ENCODE results near the gene SDHA.

Gene SDHA

GRCh38 chr5:176296-176823, 41.8 kb upstream of the SDHA start:
- Histone ChIP-seq H3K9ac (ENCODE audit: low read depth, low read length) (no peak overlapping the region), H3K9me3 (replicated peaks; ENCODE audit: low read length) (no peaks in the 10 kb centered on the region), H3K27me3 (ENCODE audit: control insufficient read depth, insufficient read depth, low read length) (peaks cover 77% of the 10 kb centered on the region), H3K4me1 (ENCODE audit: control insufficient read depth, insufficient read depth, low read length) (no peaks in the 10 kb centered on the region), H3K4me3 (ENCODE audit: low read length) (no peak overlapping the region), H3K36me3 (ENCODE audit: insufficient read depth, low read length) (no peaks in the 10 kb centered on the region), H3K4me2 (ENCODE audit: low read length) (no peak overlapping the region)

- Histone ChIP-seq H3K4me2 (ENCODE audit: low read length) (no peak overlapping the region), H3K9ac (ENCODE audit: low read depth, low read length) (no peak overlapping the region), H3K4me1 (ENCODE audit: control insufficient read depth, insufficient read depth, low read length) (no peaks in the 10 kb centered on the region), H3K27me3 (ENCODE audit: control insufficient read depth, insufficient read depth, low read length) (peaks cover 71% of the 10 kb centered on the region), H3K9me3 (replicated peaks; ENCODE audit: low read length) (no peaks in the 10 kb centered on the region), H3K36me3 (ENCODE audit: insufficient read depth, low read length) (no peaks in the 10 kb centered on the region), H3K4me3 (ENCODE audit: low read length) (no peak overlapping the region)
Measured at GRCh38 chr5:178110-178509, 40.0 kb upstream of the SDHA start.

- H3K36me3 ChIP-seq (ENCODE audit: insufficient read depth, low read length): no peaks in the 10 kb centered on the region
- no peak overlapping the region for H3K9ac ChIP-seq (ENCODE audit: low read depth, low read length)
- H3K9me3 ChIP-seq (replicated peaks; ENCODE audit: low read length): no peaks in the 10 kb centered on the region
- H3K4me1 ChIP-seq (ENCODE audit: control insufficient read depth, insufficient read depth, low read length): no peaks in the 10 kb centered on the region
- no peak overlapping the region for H3K4me3 ChIP-seq (ENCODE audit: low read length)
- H3K27me3 ChIP-seq (ENCODE audit: control insufficient read depth, insufficient read depth, low read length): peaks cover 69% of the 10 kb centered on the region
- no peak overlapping the region for H3K4me2 ChIP-seq (ENCODE audit: low read length)
Measured at GRCh38 chr5:179401-179800, 38.7 kb upstream of the SDHA start.

GRCh38 chr5:180286-180918, 37.7 kb upstream of the SDHA start:
- no peak overlapping the region for H3K4me3 ChIP-seq (ENCODE audit: low read length)

GRCh38 chr5:181160-181559, 37.0 kb upstream of the SDHA start:
- no peak overlapping the region for H3K4me2 ChIP-seq (ENCODE audit: low read length)
- peaks cover 78% of the 10 kb centered on the region for H3K27me3 ChIP-seq (ENCODE audit: control insufficient read depth, insufficient read depth, low read length)
- no peaks in the 10 kb centered on the region for H3K9me3 ChIP-seq (replicated peaks; ENCODE audit: low read length)
- H3K36me3 ChIP-seq (ENCODE audit: insufficient read depth, low read length): no peaks in the 10 kb centered on the region
- no peaks in the 10 kb centered on the region for H3K4me1 ChIP-seq (ENCODE audit: control insufficient read depth, insufficient read depth, low read length)
- no peak overlapping the region for H3K9ac ChIP-seq (ENCODE audit: low read depth, low read length)
- H3K4me3 ChIP-seq (ENCODE audit: low read length): no peak overlapping the region

More at GRCh38 chr5:180286-180918, 37.7 kb upstream of the SDHA start:
- Histone ChIP-seq H3K27me3 (ENCODE audit: control insufficient read depth, insufficient read depth, low read length) (peaks cover 72% of the 10 kb centered on the region), H3K4me1 (ENCODE audit: control insufficient read depth, insufficient read depth, low read length) (no peaks in the 10 kb centered on the region), H3K9ac (ENCODE audit: low read depth, low read length) (no peak overlapping the region), H3K36me3 (ENCODE audit: insufficient read depth, low read length) (no peaks in the 10 kb centered on the region), H3K4me2 (ENCODE audit: low read length) (no peak overlapping the region), H3K9me3 (replicated peaks; ENCODE audit: low read length) (no peaks in the 10 kb centered on the region)

GRCh38 chr5:181566-181965, 36.6 kb upstream of the SDHA start:
- no peak overlapping the region for H3K4me2 ChIP-seq (ENCODE audit: low read length)
- H3K9ac ChIP-seq (ENCODE audit: low read depth, low read length): no peak overlapping the region
- H3K9me3 ChIP-seq (replicated peaks; ENCODE audit: low read length): no peaks in the 10 kb centered on the region
- no peaks in the 10 kb centered on the region for H3K36me3 ChIP-seq (ENCODE audit: insufficient read depth, low read length)
- no peak overlapping the region for H3K4me3 ChIP-seq (ENCODE audit: low read length)
- H3K4me1 ChIP-seq (ENCODE audit: control insufficient read depth, insufficient read depth, low read length): no peaks in the 10 kb centered on the region
- peaks cover 78% of the 10 kb centered on the region for H3K27me3 ChIP-seq (ENCODE audit: control insufficient read depth, insufficient read depth, low read length)

GRCh38 chr5:182126-182525, 36.0 kb upstream of the SDHA start:
- Histone ChIP-seq H3K27me3 (ENCODE audit: control insufficient read depth, insufficient read depth, low read length) (peaks cover 80% of the 10 kb centered on the region), H3K9ac (ENCODE audit: low read depth, low read length) (no peak overlapping the region), H3K36me3 (ENCODE audit: insufficient read depth, low read length) (no peaks in the 10 kb centered on the region), H3K9me3 (replicated peaks; ENCODE audit: low read length) (no peaks in the 10 kb centered on the region), H3K4me3 (ENCODE audit: low read length) (no peak overlapping the region), H3K4me1 (ENCODE audit: control insufficient read depth, insufficient read depth, low read length) (no peaks in the 10 kb centered on the region), H3K4me2 (ENCODE audit: low read length) (no peak overlapping the region)

- H3K36me3 ChIP-seq (ENCODE audit: insufficient read depth, low read length): no peaks in the 10 kb centered on the region
- no peak overlapping the region for H3K4me2 ChIP-seq (ENCODE audit: low read length)
- peaks cover 67% of the 10 kb centered on the region for H3K27me3 ChIP-seq (ENCODE audit: control insufficient read depth, insufficient read depth, low read length)
- H3K9ac ChIP-seq (ENCODE audit: low read depth, low read length): no peak overlapping the region
- H3K9me3 ChIP-seq (replicated peaks; ENCODE audit: low read length): no peaks in the 10 kb centered on the region
- peaks cover 9% of the 10 kb centered on the region for H3K4me1 ChIP-seq (ENCODE audit: control insufficient read depth, insufficient read depth, low read length)
- H3K4me3 ChIP-seq (ENCODE audit: low read length): no peak overlapping the region
Measured at GRCh38 chr5:184471-184870, 33.6 kb upstream of the SDHA start.

GRCh38 chr5:185095-186070, 32.7 kb upstream of the SDHA start:
- Histone ChIP-seq H3K4me2 (ENCODE audit: low read length) (no peak overlapping the region), H3K4me1 (ENCODE audit: control insufficient read depth, insufficient read depth, low read length) (peaks cover 9% of the 10 kb centered on the region), H3K9me3 (replicated peaks; ENCODE audit: low read length) (no peaks in the 10 kb centered on the region), H3K36me3 (ENCODE audit: insufficient read depth, low read length) (no peaks in the 10 kb centered on the region), H3K4me3 (ENCODE audit: low read length) (no peak overlapping the region), H3K27me3 (ENCODE audit: control insufficient read depth, insufficient read depth, low read length) (peaks cover 65% of the 10 kb centered on the region), H3K9ac (ENCODE audit: low read depth, low read length) (no peak overlapping the region)

GRCh38 chr5:186091-187041, 31.8 kb upstream of the SDHA start:
- Histone ChIP-seq H3K4me3 (ENCODE audit: low read length) (no peak overlapping the region), H3K27me3 (ENCODE audit: control insufficient read depth, insufficient read depth, low read length) (peaks cover 65% of the 10 kb centered on the region), H3K9ac (ENCODE audit: low read depth, low read length) (no peak overlapping the region)

GRCh38 chr5:187042-187431, 31.1 kb upstream of the SDHA start:
- H3K4me3 ChIP-seq (ENCODE audit: low read length): no peak overlapping the region
- H3K27me3 ChIP-seq (ENCODE audit: control insufficient read depth, insufficient read depth, low read length): peaks cover 68% of the 10 kb centered on the region
- no peak overlapping the region for H3K9ac ChIP-seq (ENCODE audit: low read depth, low read length)
- no peaks in the 10 kb centered on the region for H3K9me3 ChIP-seq (replicated peaks; ENCODE audit: low read length)
- H3K4me1 ChIP-seq (ENCODE audit: control insufficient read depth, insufficient read depth, low read length): peaks cover 14% of the 10 kb centered on the region
- no peak overlapping the region for H3K4me2 ChIP-seq (ENCODE audit: low read length)
- H3K36me3 ChIP-seq (ENCODE audit: insufficient read depth, low read length): no peaks in the 10 kb centered on the region

More at GRCh38 chr5:186091-187041, 31.8 kb upstream of the SDHA start:
- H3K4me1 ChIP-seq (ENCODE audit: control insufficient read depth, insufficient read depth, low read length): peaks cover 12% of the 10 kb centered on the region
- H3K36me3 ChIP-seq (ENCODE audit: insufficient read depth, low read length): no peaks in the 10 kb centered on the region
- H3K4me2 ChIP-seq (ENCODE audit: low read length): no peak overlapping the region
- no peaks in the 10 kb centered on the region for H3K9me3 ChIP-seq (replicated peaks; ENCODE audit: low read length)
